Hematopoietic multipotent progenitor cell (in vitro differentiated cells): ENCODE data around the gene IRF1. TPM values are rescaled to one million over a fixed set of nuclear protein-coding genes. Genes with fewer than 3 reads are reported as not detected.

ENCODE experiments used
- DNase-seq, 3 donors: peaks; one replicate each; pipeline ENCODE4 v3.0.0-alpha.2; 2011 to 2015; ENCODE audit warnings: low read depth in 2 of 3, low spot score in 2 of 3
- total RNA-seq: library from RNA; depleted of rRNA; stranded (reverse); fragments of >200 nt; gene quantifications from one replicate; pipeline ENCODE4 v1.2.3, GENCODE V29; 2012

IRF1 gene
- total RNA-seq, 1 donor: 181 TPM

GRCh38 chr5:132463811-132464155 is 26.8 kb downstream of the IRF1 start:
- no peak for DNase-seq

DNA sequence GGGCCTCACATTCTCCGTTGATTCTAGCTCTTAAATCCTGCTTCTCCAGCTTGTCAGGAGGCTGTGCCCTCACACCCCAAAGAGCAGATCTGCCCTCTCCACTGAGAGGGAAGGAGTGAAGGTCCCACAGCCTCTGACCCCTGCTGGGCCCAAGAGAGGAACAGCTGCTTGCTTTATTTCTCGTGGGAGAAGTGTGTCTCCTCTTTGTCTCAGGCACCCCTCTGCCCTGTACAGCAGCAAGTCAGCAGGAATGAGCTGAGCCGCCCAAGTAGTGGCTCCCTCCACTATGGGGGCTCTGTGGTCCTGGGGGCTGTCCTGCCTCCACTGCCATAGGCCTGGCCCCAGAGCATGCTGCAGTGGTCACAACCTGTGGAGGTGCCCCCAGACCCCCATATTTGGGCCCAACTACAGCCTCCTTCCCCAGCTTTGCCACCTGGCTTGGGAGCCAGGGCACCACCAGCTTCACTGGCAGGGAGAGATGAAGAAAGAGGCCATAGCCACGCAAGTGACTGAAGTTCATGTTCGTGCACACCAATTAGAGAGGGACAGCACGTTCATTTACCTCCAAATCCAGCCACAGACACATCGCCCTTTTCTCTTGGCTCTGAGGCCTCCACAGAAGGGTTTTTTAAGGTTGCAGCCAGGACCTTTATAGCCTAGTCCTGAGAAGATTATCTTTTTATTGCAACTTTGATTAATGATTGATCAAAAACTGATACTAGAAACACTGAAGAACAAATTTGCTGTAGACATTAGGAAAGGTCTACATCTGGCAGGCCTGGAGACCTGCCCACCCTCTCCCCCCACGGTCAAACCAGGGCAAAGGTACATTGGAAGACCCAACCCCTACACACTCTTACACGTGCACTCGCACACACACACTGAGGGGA is 27.5 kb downstream of the IRF1 start:
- no peak for DNase-seq

- DNase-seq: no peak
Measured at GRCh38 chr5:132462333-132462732, 28.2 kb downstream of the IRF1 start.

GRCh38 chr5:132461569-132462070 is 29.0 kb downstream of the IRF1 start:
- no peak for DNase-seq

GRCh38 chr5:132460846-132461568 is 29.6 kb downstream of the IRF1 start:
- DNase-seq: no peak

DNA sequence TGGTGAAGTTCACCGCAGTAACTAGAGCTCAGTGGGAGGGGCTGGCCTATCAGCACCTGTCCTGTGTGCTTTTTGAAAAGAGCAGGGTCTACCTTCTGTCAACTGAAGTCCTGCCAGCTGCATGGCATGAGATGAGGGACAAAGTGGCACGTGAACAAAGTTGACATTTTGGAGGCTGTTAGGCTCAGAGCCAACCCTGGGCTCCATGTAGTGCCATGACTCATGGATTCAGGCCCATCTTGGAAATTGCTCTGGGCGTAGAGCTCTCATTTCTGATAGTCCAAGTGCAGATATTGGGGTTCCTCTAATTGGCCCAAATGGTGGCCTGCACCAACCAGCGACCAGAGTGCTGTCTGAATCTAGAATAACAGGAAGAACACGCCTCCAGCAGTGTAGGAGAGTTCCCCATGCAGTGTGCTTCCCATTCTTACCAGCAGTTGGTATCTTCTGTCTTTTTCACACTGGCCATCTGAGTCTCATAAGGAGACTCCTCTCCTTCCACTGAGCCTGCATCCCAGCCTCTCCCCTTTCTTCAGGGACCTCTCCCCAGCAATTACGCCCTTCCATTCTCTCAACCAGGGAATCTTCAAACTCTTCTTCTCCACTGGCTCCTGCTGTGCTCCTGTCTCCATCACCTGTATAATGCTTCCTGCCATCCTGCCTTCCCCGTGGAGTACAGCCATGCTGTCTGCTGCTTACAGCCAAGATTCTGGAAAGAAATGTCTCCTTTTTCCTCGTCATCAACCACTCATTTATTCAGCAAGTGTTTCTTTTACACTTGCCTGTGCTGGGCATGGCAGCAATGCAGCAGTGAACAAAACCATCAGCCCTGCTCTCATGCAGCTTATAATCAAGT is 30.4 kb downstream of the IRF1 start:
- DNase-seq: peak in 1 of 3 donors; percentile 57

DNA sequence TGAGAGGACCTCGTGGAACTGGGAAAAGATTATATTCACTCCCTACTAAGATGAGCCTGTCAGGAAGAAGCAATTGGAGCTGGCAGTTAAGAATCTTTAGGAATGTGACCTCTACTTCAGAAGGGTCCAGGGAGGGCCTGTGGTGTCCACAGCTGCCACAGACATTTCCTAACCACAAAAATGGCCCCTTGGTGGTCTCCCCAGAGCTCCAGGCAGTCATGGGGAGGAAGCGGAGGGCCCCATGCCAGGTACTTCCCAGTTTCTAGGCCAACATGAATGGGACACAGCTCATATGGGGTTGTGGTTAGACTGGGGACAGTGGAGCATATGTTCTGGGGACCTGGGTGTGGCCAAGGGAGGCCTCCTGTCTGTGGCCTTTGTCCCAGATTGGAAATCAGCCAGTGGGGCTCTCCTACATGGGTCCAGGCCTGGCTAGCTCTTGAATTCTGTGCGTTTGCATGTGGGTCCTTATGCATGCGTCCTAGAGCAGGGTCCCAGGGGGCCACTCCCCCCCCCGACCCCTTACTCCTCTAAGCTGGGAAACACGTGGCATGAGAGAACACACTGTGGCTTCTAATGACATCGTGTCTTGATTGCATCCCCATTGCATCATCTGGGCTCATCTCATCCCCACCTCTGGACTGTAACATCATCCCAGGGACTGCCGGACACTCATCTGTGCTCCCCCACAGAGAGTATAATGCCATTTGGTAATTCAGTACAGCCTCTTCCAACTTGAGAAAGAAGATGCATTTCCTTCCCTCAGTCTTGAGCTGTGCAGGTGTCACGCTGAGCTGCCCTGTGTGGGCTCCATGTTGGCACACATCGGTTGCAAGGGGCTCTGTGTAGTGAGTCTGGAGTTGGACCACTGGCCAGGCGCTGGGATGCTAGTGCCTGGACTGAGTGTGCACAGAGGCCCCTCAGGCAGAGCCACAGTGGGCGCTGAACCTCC is 31.3 kb downstream of the IRF1 start:
- peak in 2 of 3 donors; percentile 44 to 69 for DNase-seq

- DNase-seq: no peak
Measured at GRCh38 chr5:132458651-132459030, 31.9 kb downstream of the IRF1 start.

- no peak for DNase-seq
Measured at GRCh38 chr5:132458226-132458560, 32.4 kb downstream of the IRF1 start.

- DNase-seq: peak in 1 of 3 donors; percentile 62
Measured at GRCh38 chr5:132457371-132458225, 33.0 kb downstream of the IRF1 start.

DNA sequence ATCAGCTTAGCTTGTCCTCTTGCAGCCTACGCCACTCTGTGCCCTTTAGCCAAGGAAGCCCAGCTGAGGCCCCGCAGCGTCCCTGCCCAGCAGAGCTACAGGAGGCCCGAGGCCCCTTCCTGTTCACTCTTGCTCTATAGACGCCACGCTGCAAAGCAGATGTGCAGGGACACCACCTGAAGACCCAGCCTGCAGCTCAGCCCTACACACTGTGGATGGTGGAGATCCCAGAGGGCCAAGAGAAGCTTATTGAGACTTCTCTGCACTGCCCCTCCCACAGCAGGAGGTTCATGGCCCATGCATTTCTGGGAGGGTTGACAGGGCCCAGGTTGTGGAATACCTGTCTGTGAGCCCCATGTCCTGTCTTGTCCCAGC is 33.6 kb downstream of the IRF1 start:
- DNase-seq: no peak

GRCh38 chr5:132456296-132456986 is 34.1 kb downstream of the IRF1 start:
- DNase-seq: peak; percentile 58 to 92 (median 80)

GRCh38 chr5:132455614-132456115 is 34.9 kb downstream of the IRF1 start:
- no peak for DNase-seq

DNA sequence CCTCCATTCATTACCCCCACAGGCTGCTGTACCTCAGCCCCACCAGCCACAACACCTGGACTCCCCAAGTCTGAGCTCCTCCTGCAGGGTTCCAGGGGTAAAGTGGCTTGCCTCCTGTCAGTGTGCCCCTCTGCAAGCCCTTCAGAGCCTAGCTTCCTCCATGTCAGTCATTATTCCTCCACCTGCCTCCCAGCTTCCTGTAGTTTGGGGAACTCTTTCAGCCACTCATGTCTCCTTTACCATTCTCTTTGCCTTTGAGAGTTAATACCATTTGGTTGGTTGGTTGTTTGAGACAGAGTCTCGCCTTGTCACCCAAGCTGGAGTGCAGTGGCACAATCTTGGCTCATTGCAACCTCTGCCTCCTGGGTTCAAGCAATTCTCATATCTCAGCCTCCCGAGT is 36.2 kb downstream of the IRF1 start:
- DNase-seq: peak in 1 of 3 donors; percentile 82

DNA sequence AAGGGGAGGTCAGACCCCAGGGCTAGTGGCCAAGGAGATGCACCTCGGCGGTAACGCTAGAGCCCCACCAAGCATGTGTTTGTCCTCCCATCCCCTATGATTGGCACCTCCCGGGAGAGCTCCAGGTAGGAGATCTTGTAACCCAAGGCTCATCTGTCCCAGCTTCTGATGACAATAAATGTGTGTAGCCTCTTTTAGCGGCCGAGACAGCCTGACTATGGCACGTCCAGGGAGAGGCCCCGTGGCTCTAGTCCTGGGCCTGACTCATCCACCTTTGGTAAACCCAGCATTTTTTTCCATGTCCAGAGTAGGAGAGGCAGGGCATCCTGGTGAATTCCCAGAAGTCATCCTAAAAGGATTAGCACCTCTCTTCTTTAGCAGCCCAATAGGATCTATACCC is 39.2 kb downstream of the IRF1 start:
- no peak for DNase-seq

- no peak for DNase-seq
Measured at GRCh38 chr5:132449060-132449459, 41.5 kb downstream of the IRF1 start.

GRCh38 chr5:132447196-132447595 is 43.4 kb downstream of the IRF1 start:
- no peak for DNase-seq

GRCh38 chr5:132446621-132447020 is 44.0 kb downstream of the IRF1 start:
- DNase-seq: no peak
